Stimulated activated CD8-positive, alpha-beta memory T cell treated with anti-CD3 and anti-CD28 coated beads, Interleukin-4, amount 100 ng/mL, for 48 hours (primary cell): ENCODE data around the gene SLC28A1.
A peak's percentile ranks its signal among the peaks of the same experiment; 100 is the strongest.

Experiments
- DNase-seq: peaks from one replicate; pipeline ENCODE4 v3.0.0-alpha.2; 2020

The SLC28A1 gene, protein sequence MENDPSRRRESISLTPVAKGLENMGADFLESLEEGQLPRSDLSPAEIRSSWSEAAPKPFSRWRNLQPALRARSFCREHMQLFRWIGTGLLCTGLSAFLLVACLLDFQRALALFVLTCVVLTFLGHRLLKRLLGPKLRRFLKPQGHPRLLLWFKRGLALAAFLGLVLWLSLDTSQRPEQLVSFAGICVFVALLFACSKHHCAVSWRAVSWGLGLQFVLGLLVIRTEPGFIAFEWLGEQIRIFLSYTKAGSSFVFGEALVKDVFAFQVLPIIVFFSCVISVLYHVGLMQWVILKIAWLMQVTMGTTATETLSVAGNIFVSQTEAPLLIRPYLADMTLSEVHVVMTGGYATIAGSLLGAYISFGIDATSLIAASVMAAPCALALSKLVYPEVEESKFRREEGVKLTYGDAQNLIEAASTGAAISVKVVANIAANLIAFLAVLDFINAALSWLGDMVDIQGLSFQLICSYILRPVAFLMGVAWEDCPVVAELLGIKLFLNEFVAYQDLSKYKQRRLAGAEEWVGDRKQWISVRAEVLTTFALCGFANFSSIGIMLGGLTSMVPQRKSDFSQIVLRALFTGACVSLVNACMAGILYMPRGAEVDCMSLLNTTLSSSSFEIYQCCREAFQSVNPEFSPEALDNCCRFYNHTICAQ

GRCh38 chr15:84883916-84884781 is at the start of gene SLC28A1:
SLC28A1 (plus strand) TSS chr15:84884662; CDS start chr15:84887761, 3,099 bp downstream.
- DNase-seq, result no peak

DNA sequence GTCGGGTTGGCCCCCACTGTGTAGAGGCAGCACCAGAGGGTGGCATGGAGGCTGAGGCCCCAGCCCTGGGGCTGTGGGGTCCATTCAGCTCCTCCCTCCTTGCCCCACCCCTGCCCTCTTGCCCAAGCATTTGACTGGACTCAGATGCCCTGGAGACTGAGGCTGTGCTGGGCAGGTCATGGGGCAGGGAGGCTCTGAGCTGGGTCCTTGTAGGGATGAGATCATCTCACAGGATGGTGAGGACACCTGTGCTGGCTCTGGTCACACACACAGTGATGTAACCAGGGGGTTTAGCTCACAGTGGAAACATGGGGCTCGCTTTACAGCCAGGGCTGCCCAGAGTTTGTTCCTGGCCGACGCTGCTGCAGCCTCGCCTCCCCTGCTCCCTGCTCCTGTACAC is 49.5 kb upstream of the SLC28A1 start:
- no peak for DNase-seq

DNA sequence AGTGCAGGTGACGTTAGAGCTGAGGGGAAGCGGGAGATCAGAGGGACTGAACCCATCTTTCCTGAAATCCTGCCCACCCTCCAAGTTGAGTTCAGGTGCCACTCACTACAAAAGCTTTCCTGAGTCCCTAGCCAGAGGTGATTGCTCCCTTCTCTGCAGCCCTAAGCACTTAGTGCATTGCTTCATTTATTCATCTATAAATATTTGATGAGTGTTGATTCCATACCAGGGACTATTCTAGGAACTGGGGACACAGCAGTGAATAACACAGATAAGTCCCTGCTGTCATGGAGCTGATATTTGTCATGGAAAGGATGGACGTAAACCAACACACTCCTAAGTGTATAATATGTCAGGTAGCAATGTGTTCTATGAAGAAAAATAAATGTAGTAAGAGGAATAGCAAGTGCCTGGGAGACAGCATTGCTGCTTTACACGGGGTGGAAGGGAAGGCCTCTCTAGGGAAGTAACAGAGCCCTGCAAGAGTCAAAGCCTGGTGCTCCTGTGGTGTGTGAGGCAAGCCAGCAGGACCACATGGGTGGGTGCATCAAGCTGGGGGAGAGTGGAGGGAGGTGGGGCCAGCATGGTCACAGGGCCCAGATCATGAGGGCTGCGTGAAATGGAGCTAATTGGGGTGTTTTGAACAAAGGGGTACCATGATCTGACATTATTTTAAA is 48.7 kb upstream of the SLC28A1 start:
- DNase-seq, result no peak

DNA sequence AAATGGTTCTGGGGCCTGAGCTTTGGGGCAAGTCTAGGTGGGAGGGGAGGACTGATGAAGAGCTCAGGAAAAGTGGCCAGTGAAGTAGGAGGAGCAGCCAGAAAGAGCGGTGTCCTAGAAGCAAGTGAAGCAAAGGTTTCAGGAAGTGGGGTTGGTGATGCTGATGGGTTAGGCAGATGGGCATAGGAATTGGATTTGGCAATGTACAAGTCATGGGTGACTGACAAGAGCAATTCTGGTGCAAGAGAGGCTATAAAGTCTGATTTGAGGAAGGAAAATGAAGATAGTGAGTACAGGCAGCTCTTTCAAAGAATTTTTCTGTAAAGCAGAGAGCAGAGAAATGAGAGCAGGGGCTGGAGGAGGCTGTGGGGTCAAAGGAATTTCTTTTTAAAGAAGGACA is 47.6 kb upstream of the SLC28A1 start:
- DNase-seq, result no peak

DNA sequence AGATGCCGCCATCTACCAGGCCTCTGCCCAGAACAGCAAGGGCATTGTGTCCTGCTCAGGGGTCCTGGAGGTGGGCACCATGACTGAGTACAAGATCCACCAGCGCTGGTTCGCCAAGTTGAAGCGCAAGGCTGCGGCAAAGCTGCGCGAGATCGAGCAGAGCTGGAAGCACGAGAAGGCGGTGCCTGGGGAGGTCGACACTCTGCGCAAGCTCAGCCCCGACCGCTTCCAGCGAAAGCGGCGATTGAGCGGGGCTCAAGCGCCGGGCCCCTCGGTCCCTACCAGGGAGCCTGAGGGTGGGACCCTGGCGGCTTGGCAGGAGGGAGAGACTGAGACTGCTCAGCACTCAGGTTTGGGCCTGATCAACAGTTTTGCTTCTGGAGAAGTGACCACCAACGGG is 44.7 kb upstream of the SLC28A1 start:
- DNase-seq, result no peak

DNA sequence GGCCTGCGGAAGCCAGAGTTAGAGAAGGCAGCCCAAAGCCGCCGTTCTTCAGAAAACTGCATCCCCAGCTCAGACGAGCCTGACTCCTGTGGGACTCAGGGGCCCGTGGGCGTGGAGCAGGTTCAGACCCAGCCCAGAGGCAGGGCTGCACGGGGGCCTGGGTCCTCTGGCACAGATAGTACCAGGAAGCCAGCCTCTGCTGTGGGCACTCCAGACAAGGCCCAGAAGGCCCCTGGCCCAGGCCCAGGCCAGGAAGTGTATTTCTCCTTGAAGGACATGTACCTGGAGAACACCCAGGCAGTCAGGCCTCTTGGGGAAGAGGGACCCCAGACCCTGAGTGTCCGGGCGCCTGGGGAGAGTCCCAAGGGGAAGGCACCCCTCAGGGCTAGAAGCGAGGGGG is 44.2 kb upstream of the SLC28A1 start:
- no peak for DNase-seq

DNA sequence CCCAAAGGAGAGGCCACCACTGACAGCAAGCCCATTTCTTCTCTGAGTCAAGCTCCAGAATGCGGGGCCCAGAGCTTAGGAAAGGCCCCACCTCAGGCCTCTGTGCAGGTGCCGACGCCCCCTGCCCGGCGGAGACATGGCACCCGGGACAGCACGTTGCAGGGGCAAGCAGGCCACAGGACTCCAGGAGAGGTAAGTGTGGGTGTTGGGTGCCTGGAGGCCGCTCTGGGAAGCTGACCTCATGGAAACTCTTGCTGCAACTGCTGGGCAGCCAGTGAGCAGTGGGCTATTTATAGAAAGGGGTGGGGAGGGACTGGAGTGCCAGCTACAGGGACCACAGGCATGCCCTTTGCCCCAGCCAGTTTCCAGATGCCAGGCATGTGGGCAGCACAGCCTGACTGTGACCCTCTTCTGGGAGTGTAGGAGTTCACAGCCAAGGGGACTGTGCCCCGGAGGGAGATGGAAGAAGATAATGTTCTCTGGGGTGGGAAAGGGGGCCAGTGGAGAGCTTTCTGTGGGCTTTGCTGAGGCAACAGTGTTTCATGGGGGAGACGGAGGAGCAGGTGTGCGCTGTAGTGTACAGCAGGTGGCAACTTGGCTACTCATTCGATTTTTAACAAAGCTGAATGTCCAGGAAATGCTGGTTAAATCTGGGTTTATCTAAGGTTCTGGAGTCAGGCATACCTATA is 43.6 kb upstream of the SLC28A1 start:
- DNase-seq, result no peak

DNA sequence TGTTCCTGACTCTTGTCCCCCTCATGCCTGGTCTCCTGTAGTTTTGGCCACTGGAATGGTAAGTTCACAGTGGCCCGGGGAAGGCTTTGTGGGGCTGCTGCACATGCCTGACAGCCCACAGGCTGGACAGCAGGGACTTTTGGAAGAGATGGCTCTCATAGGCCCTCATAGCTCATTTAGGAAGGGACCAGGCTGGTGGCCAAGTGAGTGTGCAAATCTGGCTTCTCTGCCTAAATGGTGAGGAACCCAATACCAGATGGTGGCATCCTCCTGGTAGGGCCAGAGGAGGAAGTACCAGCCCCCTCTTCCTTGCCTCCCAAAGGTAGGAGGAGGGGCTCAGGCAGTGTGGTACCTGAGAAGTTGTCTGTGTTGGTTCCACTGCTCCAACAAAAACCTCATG is 41.7 kb upstream of the SLC28A1 start:
- no peak for DNase-seq

DNA sequence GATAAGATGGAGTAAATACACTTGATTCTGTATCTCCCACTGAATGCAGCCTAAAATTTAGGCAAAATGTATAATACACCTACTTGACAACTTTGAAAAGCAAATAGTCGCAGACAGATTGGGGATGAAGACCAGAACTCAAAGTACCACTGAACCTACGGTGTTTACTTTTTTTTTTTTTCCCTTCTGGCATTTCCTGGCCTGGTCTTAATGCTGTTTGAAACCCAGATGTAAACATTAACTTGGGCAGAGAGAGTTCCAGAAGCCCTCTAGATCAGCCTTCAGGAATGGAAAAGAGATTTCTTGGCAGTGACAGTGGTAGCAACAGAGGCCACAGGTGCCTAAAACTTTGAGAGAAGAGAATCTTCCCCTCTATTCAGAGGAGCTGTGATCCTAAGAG is 39.5 kb upstream of the SLC28A1 start:
- DNase-seq, result no peak

- peak; percentile 71 for DNase-seq
These were observed 38.8 kb upstream of the SLC28A1 start for GRCh38 chr15:84845631-84846030.

GRCh38 chr15:84846269-84846668 is 38.2 kb upstream of the SLC28A1 start:
- DNase-seq, result no peak

- DNase-seq, result no peak
These were observed 37.1 kb upstream of the SLC28A1 start for GRCh38 chr15:84847382-84847781.

DNA sequence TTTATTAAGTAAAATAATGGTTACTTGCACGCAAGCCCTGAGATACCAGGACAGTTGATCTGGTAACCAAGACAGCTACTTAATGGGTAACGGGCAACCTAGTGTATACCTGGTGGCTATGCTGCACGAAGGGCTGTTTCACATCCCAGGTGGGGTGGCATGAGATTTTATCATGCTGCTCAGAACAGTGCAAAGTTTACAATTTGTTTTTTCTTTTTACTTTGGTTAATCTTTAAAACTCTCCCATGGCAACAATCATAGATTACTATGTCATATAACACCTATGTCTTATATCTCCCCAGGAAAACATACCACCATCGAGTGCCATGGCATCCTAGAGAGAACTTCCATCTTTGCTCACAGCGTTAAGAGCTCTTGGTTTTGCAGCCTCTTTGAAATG is 32.2 kb upstream of the SLC28A1 start:
- no peak for DNase-seq

GRCh38 chr15:84855136-84855535 is 29.3 kb upstream of the SLC28A1 start:
- DNase-seq, result no peak

DNA sequence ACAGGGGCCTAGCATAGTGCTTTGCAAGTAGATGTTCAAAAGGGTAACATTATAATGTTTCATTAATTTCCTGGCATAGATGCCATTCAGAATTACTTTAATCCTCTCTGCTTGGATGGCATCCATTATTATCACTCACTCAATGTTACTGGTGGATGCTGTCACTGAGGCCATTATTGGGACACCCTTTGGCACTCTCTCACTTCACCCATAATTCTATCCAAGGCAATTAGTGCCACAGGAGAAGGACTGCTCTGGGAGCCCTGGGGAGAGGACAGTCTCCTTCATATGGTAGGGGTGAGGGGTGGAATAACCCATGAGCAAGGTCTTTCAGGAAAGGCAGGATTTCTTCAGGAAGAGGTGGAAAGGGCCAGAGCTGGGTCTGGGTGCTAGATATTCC is 28.7 kb upstream of the SLC28A1 start:
- no peak for DNase-seq

GRCh38 chr15:84856731-84857417 is 27.6 kb upstream of the SLC28A1 start:
- no peak for DNase-seq

- DNase-seq, result no peak
These were observed 27.0 kb upstream of the SLC28A1 start for GRCh38 chr15:84857418-84858004.

GRCh38 chr15:84858231-84858630 is 26.2 kb upstream of the SLC28A1 start:
- DNase-seq, result no peak

GRCh38 chr15:84859144-84859543 is 25.3 kb upstream of the SLC28A1 start:
- no peak for DNase-seq

DNA sequence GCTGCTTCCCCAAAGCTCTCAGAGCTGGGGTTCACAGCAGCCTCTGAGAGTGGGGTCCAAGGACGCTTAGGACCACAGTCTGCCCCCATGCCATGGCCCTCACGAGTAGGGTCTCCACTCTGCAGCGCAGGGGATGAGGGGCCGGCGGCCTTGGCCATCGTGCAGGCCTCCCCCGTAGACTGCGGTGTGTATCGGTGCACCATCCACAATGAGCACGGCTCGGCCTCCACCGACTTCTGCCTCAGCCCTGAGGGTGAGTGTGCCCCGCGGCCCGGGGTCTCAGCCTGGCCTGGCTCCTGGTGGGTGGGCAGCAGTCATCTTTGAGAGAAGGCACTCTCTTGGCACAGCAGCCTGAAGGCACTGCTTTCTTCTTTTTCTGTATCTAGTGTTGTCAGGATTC is 24.8 kb upstream of the SLC28A1 start:
- DNase-seq, result no peak

DNA sequence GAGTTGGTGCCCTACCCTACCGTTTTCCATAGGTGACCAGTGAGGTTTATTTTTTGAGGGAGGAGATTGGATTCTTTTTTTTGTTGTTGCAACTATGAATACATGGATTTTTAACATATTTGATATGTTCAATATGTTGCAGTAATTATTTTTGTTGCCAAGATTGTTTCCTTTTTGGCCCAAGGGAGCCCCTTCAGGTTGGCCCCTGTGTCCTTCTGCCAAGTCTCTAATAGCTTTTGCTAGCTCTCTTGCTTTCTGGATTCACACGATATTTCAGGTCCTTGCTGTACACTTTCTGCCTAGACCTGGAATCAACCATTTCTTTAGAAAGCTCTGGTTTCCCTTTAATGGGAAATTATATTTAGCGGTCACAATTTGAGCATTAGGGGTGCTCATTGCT is 22.7 kb upstream of the SLC28A1 start:
- DNase-seq, result no peak
